ENCODE data around the gene CCDC117.

CCDC117 gene

DNA sequence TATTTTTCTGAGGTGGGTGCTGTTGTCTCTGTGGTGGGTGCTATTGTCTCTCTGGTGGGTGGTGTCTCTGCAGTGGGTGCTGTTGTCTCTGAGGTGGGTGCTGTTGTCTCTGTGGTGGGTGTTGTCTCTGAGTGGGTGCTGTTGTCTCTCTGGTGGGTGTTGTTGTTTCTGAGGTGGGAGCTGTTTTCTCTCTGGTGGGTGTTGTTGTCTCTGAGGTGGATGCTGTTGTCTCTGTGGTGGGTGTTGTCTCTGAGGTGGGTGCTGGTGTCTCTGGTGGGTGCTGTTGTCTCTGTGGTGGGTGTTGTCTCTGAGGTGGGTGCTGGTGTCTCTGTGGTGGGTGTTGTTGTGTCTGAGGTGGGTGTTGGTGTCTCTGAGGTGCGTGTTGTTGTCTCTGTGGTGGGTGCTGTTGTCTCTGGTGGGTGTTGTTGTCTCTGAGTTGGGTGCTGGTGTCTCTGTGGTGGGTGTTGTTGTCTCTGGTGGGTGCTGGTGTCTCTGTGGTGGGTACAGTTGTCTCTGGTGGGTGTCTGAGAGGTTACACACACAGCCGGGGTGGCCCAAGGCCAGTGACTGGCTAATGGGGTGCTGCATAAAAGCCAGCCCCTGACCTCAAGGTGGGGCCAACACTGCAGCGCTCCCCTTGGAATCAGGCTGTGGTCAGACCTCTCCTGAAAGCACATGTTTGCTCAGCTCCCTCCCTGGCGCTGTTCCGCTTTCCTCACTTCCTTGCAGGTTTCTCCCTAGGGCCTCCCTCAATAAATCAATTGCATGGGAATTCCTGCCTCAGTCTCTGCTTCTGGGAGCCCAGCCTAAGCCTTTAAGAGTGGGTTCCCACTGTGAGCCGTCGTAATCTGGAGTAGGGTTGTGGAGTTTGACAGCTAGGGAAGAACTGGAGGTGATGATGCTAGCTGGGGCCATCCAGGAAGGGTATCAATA, 58.9 kb downstream of the CCDC117 start:
- no peak overlapping the region for H3K27ac ChIP-seq
- no peak for TF ChIP-seq CTCF (conservative IDR thresholded peaks at IDR 0.05)

- TF ChIP-seq CTCF (conservative IDR thresholded peaks at IDR 0.05), result no peak
- H3K27ac ChIP-seq, result no peak overlapping the region
These were observed 60.2 kb downstream of the CCDC117 start for GRCh38 chr22:28832731-28833130.

DNA sequence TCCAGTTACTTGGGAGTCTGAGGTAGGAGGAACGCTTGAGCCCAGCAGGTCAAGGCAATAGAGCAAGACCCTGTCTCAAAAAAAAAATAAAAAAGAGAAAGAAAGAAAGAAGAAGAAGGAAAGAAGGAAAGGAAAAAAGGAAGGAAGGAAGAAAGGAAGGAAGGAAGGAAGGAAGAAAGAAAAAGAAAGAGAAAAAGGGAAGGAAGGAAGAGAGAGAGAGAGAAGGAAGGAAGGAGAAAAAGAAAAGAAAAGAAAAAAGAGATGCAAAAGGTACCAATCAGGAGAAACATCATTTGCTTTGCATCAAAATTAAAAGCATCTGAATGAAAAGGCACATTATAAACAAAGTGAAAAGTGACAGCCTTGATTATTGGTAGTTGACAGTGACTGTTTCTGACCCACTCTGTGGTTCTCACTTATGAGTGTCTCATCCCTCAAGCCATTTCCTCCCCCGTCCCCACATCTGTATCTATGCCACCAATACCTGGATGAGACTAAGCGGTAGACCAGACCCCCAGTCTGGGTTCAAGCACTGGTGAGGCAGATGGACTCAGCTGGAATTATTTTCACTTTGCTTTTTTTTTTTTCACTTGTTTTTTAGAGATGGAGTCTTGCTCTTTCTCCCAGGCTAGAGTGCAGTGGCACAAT, 60.9 kb downstream of the CCDC117 start:
- TF ChIP-seq CTCF (conservative IDR thresholded peaks at IDR 0.05), result no peak
- no peak overlapping the region for H3K27ac ChIP-seq

GRCh38 chr22:28835630-28836189, 63.2 kb downstream of the CCDC117 start:
- no peak overlapping the region for H3K27ac ChIP-seq
- no peak for TF ChIP-seq CTCF (conservative IDR thresholded peaks at IDR 0.05)

DNA sequence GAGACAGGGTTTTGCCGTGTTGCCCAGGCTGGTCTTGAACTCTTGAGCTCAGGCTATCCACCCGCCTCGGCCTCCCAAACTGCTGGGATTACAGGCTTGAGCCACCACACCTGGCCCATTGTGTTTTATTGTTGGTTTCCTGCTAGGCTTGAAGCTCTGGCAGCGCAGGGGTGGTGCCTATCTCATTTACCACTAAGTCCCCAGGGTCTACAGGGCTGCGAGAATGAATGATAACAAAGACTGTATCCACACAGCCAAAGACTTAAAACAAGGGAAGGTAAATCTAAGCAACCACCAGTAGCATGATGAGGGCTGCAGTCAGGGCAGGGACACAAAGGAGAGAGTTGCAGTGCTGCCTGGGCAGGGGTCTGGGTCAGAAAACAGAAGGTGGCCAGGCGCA, 65.1 kb downstream of the CCDC117 start:
- no peak overlapping the region for H3K27ac ChIP-seq
- no peak for TF ChIP-seq CTCF (conservative IDR thresholded peaks at IDR 0.05)
